Natural killer cell (primary cell): Measurements from ENCODE around the gene FER1L5. TPM values are rescaled to one million over a fixed set of nuclear protein-coding genes. Genes with fewer than 3 reads are reported as not detected.

Source experiments
- ATAC-seq, 3 donors: fragments of 150-1000 bp in 2 of 3; fragments of 200-7000 bp in 1 of 3; cut with Tn5 transposase; 1 replicate in 1 of 3; 2 replicates in 2 of 3; pipeline ENCODE4 v1.10.0; 2021; ENCODE audit warnings: mild to moderate bottlenecking in 2 of 3, moderate library complexity in 2 of 3
- DNase-seq, 2 donors: peaks; one replicate each; pipeline versions ENCODE4 v3.0.0 to v3.0.0-alpha.2; 2013 to 2021; ENCODE audit warnings: mixed read lengths in 1 of 2
- H3K27ac ChIP-seq: one replicate; pipeline ENCODE4 v1.5.1; 2013; ENCODE audit warnings: mild to moderate bottlenecking, low read length
- H3K27me3 ChIP-seq: one replicate; pipeline ENCODE4 v1.6.1; 2013; ENCODE audit warnings: low read length; ENCODE audit not compliant: control insufficient read depth, insufficient read depth
- H3K36me3 ChIP-seq: one replicate; pipeline ENCODE4 v1.6.1; 2013; ENCODE audit warnings: low read length; ENCODE audit not compliant: control insufficient read depth, insufficient read depth
- H3K4me1 ChIP-seq: one replicate; pipeline ENCODE4 v1.6.1; 2013; ENCODE audit warnings: low read length; ENCODE audit not compliant: control insufficient read depth, insufficient read depth
- H3K4me3 ChIP-seq: one replicate; pipeline ENCODE4 v1.5.1; 2013; ENCODE audit warnings: low read length
- H3K9me3 ChIP-seq: one replicate; pipeline ENCODE4 v1.6.1; 2013; ENCODE audit warnings: low read length; ENCODE audit not compliant: control insufficient read depth, insufficient read depth
- H3K27ac Mint-ChIP-seq, 2 donors: one replicate each; pipeline ENCODE4 v1.8.0; 2022; ENCODE audit warnings: mild to moderate bottlenecking in 2 of 2, mixed read lengths in 2 of 2, moderate library complexity in 1 of 2
- H3K27me3 Mint-ChIP-seq, 2 donors: one replicate each; pipeline ENCODE4 v1.8.0; 2022; ENCODE audit warnings: low read depth in 2 of 2, mixed read lengths in 2 of 2
- H3K36me3 Mint-ChIP-seq: one replicate; pipeline ENCODE4 v1.8.0; 2022; ENCODE audit warnings: mixed read lengths
- H3K4me1 Mint-ChIP-seq, 2 donors: one replicate each; pipeline ENCODE4 v1.8.0; 2022; ENCODE audit warnings: mixed read lengths in 2 of 2
- H3K4me3 Mint-ChIP-seq: one replicate; pipeline ENCODE4 v1.8.0; 2022; ENCODE audit warnings: mild to moderate bottlenecking, moderate library complexity, mixed read lengths
- H3K9me3 Mint-ChIP-seq, 2 donors: one replicate each; pipeline ENCODE4 v1.8.0; 2022; ENCODE audit warnings: mixed read lengths in 2 of 2
- WGBS: methylation state at CpG from one replicate; pipeline ENCODE4 v1.1.7; 2013; ENCODE audit warnings: missing lambda C conversion rate; ENCODE audit not compliant: insufficient coverage; 5-methylcytosine and 5-hydroxymethylcytosine counted together
- intact Hi-C: fragments of 100-400 bp; cut with micrococcal nuclease; formaldehyde crosslinking; loops from one replicate; pipeline ENCODE4 v1.14.2; 2022
- total RNA-seq, 4 donors: library from RNA; stranded (reverse); fragments of 120-200 nt in 1 of 4; gene quantifications; one replicate each; pipeline versions ENCODE4 v1.2.3 to v1.2.4, GENCODE V29; 2013 to 2022
- TF ChIP-seq, protein P1 (sequence below): fragments of 200-600 bp; IDR thresholded peaks from one replicate; pipeline ENCODE4 v1.8.0; 2022; ENCODE audit warnings: antibody characterized with exemption

Gene FER1L5
- total RNA-seq, 3 donors from 2014 or later (not counting 1 experiment from before 2014, with no cell fraction given): not detected

DNA sequence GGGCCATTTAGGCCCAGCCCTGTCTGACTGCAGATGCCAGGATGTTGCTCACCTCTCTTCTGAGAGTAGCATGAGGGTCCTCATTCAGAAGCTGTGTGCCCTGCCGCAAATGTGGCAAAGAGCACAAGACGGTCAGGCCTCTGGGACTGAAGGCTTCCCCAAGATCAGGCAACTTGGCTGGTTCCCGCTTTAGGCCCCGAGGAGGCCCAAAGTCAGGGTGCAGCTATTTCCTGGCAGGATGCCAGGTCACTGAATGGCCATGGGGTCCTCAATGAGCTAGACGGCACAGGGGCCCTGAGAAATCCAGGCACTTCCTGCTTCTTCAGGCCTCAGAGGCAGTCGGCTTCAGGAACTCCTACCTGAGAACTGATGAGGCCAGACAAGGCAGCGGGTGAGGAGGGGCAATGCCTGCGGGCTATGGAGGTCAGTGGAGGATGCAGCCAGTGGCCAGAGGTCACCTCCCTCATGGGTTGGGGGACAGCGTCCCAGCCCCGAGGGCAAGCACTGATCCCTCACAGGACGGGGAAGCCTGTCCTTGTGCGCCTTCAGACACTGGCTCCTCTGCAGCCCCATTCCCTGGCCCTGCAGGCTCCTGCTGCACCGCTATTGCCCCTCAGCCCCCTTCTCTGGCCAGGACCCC lies 52.4 kb downstream of the FER1L5 start:
- Histone ChIP-seq H3K36me3 (no peaks in the 10 kb centered on the region), H3K4me3 (no peak overlapping the region), H3K9me3 (no peaks in the 10 kb centered on the region), H3K4me1 (no peaks in the 10 kb centered on the region), H3K27me3 (no peaks in the 10 kb centered on the region), H3K27ac (no peak overlapping the region)
- no peak overlapping the region for H3K4me3 Mint-ChIP-seq
- intact Hi-C loops: no loop called here
- H3K9me3 Mint-ChIP-seq: no peaks in the 10 kb centered on the region
- no peak for ATAC-seq
- H3K27ac Mint-ChIP-seq: no peak overlapping the region
- DNase-seq: no peak
- H3K27me3 Mint-ChIP-seq: no peaks in the 10 kb centered on the region
- H3K4me1 Mint-ChIP-seq: no peaks in the 10 kb centered on the region
- no peaks in the 10 kb centered on the region for H3K36me3 Mint-ChIP-seq
- WGBS: 90% methylated on average over 13 of the region's 13 CpGs
- TF ChIP-seq, protein P1, sequence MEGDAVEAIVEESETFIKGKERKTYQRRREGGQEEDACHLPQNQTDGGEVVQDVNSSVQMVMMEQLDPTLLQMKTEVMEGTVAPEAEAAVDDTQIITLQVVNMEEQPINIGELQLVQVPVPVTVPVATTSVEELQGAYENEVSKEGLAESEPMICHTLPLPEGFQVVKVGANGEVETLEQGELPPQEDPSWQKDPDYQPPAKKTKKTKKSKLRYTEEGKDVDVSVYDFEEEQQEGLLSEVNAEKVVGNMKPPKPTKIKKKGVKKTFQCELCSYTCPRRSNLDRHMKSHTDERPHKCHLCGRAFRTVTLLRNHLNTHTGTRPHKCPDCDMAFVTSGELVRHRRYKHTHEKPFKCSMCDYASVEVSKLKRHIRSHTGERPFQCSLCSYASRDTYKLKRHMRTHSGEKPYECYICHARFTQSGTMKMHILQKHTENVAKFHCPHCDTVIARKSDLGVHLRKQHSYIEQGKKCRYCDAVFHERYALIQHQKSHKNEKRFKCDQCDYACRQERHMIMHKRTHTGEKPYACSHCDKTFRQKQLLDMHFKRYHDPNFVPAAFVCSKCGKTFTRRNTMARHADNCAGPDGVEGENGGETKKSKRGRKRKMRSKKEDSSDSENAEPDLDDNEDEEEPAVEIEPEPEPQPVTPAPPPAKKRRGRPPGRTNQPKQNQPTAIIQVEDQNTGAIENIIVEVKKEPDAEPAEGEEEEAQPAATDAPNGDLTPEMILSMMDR: no peak

DNA sequence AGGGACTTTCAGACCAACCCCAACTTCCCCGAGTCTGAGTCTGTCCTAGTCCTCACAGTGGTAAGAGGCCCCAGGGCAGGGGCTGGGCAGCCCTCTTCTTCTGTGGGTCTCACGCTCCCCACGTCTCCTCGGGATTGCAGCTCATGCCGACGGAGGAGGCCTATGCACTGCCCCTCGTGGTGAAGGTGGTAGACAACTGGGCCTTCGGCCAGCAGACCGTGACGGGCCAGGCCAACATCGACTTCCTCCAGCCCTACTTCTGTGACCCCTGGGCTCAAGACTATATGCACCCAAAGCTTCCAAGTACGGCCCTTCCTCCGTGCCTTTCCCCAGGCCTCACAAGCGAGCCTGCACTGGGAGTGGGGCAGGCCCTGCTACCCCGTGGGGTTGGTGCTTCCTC lies 53.0 kb downstream of the FER1L5 start:
- H3K27ac Mint-ChIP-seq: no peak overlapping the region
- no peaks in the 10 kb centered on the region for H3K9me3 Mint-ChIP-seq
- H3K27me3 Mint-ChIP-seq: no peaks in the 10 kb centered on the region
- WGBS: 89% methylated on average over 15 of the region's 15 CpGs
- intact Hi-C loops: no loop called here
- no peak overlapping the region for H3K4me3 Mint-ChIP-seq
- no peaks in the 10 kb centered on the region for H3K4me1 Mint-ChIP-seq
- TF ChIP-seq, protein P1: no peak
- DNase-seq (no peak), ATAC-seq (no peak)
- no peak overlapping the region for H3K27ac ChIP-seq
- no peaks in the 10 kb centered on the region for H3K36me3 Mint-ChIP-seq
- no peak overlapping the region for H3K4me3 ChIP-seq
- H3K27me3 ChIP-seq: no peaks in the 10 kb centered on the region
- H3K9me3 ChIP-seq: no peaks in the 10 kb centered on the region
- H3K36me3 ChIP-seq: no peaks in the 10 kb centered on the region
- H3K4me1 ChIP-seq: no peaks in the 10 kb centered on the region

DNA sequence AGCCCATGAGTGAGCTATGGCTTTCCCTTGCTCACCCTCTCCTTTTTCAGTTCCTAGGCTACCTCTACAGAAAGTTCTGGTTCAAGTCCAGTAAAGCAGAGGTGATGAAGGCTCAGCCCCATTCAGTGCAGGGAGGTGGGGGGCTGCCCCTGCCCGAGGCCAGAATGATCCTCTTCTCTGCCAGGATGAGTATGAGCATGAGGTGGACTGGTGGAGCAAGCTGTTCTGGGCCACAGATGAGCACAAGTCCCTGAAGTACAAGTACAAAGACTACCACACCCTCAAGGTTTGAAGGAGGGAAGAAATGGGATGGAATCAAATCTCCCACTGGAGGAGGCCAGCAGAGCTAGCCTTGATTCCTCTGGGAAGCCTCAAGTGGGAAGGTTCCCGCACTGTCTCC lies 54.9 kb downstream of the FER1L5 start:
- H3K36me3 Mint-ChIP-seq: no peaks in the 10 kb centered on the region
- intact Hi-C loops: no loop called here

More for the DNA sequence above, 54.9 kb downstream of the FER1L5 start:
- Histone ChIP-seq H3K4me3 (no peak overlapping the region), H3K27ac (no peak overlapping the region), H3K4me1 (no peaks in the 10 kb centered on the region), H3K27me3 (no peaks in the 10 kb centered on the region), H3K36me3 (no peaks in the 10 kb centered on the region), H3K9me3 (no peaks in the 10 kb centered on the region)
- Mint-ChIP-seq H3K4me1 (no peaks in the 10 kb centered on the region), H3K4me3 (no peak overlapping the region), H3K27me3 (no peaks in the 10 kb centered on the region), H3K9me3 (no peaks in the 10 kb centered on the region), H3K27ac (no peak overlapping the region)
- ATAC-seq (no peak), DNase-seq (no peak)
- 95% methylated on average over 2 of the region's 2 CpGs for WGBS
- TF ChIP-seq, protein P1: no peak
